PFSK-1 (cell line): Measurements from ENCODE around the gene RAET1L.

Experiments
- POLR2AphosphoS5 ChIP-seq: IDR thresholded peaks from 2 replicates; pipeline ENCODE4 v1.6.1; 2012; ENCODE audit warnings: low read depth, mild to moderate bottlenecking, control low read depth, low read length, moderate library complexity
- TF ChIP-seq, protein P1 (sequence below), 2 experiments: IDR thresholded peaks; 2 replicates each; pipeline versions ENCODE4 v1.6.1 to v1.8.0; 2011 to 2012; ENCODE audit warnings: low read depth in 2 of 2, low read length in 2 of 2, control low read depth in 1 of 2, inconsistent platforms in 1 of 2, mild to moderate bottlenecking in 1 of 2, moderate library complexity in 1 of 2; ENCODE audit not compliant: insufficient read depth in 1 of 2

DNA sequence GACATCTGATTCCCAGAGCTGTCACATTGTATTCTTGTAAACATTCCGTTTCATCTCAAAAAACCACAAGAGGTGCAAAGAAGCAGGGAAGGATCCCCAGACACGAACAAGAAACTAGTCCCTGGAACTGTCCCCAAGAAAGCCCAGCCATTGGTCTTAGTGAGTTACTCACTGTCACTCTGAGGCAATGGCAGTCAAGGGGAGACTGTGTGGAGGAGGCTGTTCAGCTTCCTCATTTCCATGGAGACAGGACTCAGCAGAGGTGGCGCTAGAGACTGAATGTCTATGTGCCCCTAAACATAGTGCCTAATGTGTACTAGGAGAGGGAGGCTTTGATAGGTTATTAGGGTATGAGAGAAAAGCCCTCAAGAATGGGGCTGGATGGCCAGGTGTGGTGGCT, 50.5 kb downstream of the RAET1L start:
- TF ChIP-seq POLR2AphosphoS5: no peak
- TF ChIP-seq, protein P1, sequence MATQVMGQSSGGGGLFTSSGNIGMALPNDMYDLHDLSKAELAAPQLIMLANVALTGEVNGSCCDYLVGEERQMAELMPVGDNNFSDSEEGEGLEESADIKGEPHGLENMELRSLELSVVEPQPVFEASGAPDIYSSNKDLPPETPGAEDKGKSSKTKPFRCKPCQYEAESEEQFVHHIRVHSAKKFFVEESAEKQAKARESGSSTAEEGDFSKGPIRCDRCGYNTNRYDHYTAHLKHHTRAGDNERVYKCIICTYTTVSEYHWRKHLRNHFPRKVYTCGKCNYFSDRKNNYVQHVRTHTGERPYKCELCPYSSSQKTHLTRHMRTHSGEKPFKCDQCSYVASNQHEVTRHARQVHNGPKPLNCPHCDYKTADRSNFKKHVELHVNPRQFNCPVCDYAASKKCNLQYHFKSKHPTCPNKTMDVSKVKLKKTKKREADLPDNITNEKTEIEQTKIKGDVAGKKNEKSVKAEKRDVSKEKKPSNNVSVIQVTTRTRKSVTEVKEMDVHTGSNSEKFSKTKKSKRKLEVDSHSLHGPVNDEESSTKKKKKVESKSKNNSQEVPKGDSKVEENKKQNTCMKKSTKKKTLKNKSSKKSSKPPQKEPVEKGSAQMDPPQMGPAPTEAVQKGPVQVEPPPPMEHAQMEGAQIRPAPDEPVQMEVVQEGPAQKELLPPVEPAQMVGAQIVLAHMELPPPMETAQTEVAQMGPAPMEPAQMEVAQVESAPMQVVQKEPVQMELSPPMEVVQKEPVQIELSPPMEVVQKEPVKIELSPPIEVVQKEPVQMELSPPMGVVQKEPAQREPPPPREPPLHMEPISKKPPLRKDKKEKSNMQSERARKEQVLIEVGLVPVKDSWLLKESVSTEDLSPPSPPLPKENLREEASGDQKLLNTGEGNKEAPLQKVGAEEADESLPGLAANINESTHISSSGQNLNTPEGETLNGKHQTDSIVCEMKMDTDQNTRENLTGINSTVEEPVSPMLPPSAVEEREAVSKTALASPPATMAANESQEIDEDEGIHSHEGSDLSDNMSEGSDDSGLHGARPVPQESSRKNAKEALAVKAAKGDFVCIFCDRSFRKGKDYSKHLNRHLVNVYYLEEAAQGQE (IDR thresholded peaks at IDR 0.05; ENCODE audit: insufficient read depth in 1 of 2, low read depth in 2 of 2, low read length in 2 of 2): no peak
